H1 (cell line): ENCODE measurements around the gene CCNE1. TPM values are rescaled to one million over a fixed set of nuclear protein-coding genes. Genes with fewer than 3 reads are reported as not detected.

Source experiments
- CTCF ChIA-PET: fragments of 300-600 bp; sonication (Branson Sonifier 250); formaldehyde crosslinking; loops from one replicate; lab custom pipeline; 2021; ENCODE audit not compliant: partially characterized antibody; lab: Charles Lee
- POLR2A ChIA-PET: fragments of 300-600 bp; sonication (Branson Sonifier 250); formaldehyde crosslinking; loops from one replicate; lab custom pipeline; 2021; ENCODE audit warnings: inconsistent platforms; ENCODE audit not compliant: partially characterized antibody; lab: Charles Lee
- DNase-seq, 2 experiments: peaks; one replicate each; pipeline versions ENCODE4 v3.0.0 to v3.0.0-alpha.2; 2010 to 2022; ENCODE audit warnings: low spot score in 2 of 2, low read depth in 1 of 2, mixed read lengths in 1 of 2
- FAIRE-seq: peaks from 2 replicates; lab custom pipeline; 2011; peaks lifted over from hg19 to GRCh38; lab: Jason Lieb, UNC
- H2AFZ ChIP-seq: 2 replicates; pipeline ENCODE4 v1.8.1; 2012; ENCODE audit warnings: low read length, inconsistent platforms
- H2AK5ac ChIP-seq: 2 replicates; pipeline ENCODE4 v1.6.1; 2013; ENCODE audit warnings: low read depth, low read length
- H2BK120ac ChIP-seq: replicated peaks from 2 replicates; pipeline ENCODE3; 2013; ENCODE audit warnings: low read depth, low read length, inconsistent platforms
- H2BK12ac ChIP-seq: 2 replicates; pipeline ENCODE4 v1.6.1; 2013; ENCODE audit warnings: low read depth, low read length
- H2BK15ac ChIP-seq: 2 replicates; pipeline ENCODE4 v1.6.1; 2013; ENCODE audit warnings: low read length
- H2BK20ac ChIP-seq: 2 replicates; pipeline ENCODE4 v1.6.1; 2013; ENCODE audit warnings: low read length
- H2BK5ac ChIP-seq: 2 replicates; pipeline ENCODE4 v1.6.1; 2013; ENCODE audit warnings: low read depth, low read length
- H3K14ac ChIP-seq: 2 replicates; pipeline ENCODE4 v1.6.1; 2013; ENCODE audit warnings: inconsistent platforms; ENCODE audit not compliant: insufficient read length
- H3K18ac ChIP-seq: 2 replicates; pipeline ENCODE4 v1.6.1; 2013; ENCODE audit warnings: low read length; ENCODE audit errors: extremely low read depth
- H3K23ac ChIP-seq: 2 replicates; pipeline ENCODE4 v1.6.1; 2013; ENCODE audit warnings: inconsistent platforms; ENCODE audit not compliant: insufficient read length
- H3K23me2 ChIP-seq: 2 replicates; pipeline ENCODE4 v1.6.1; 2013; ENCODE audit warnings: low read depth, low read length
- H3K27ac ChIP-seq: 2 replicates; pipeline ENCODE4 v1.6.1; 2011; ENCODE audit warnings: low read depth, low read length, inconsistent platforms
- H3K27me3 ChIP-seq, 4 experiments: replicated peaks in 1 of 4; 1 replicate in 1 of 4; 2 replicates in 3 of 4; pipeline versions ENCODE4 v1.6.1 to v1.8.1; 2011 to 2013; ENCODE audit warnings: low read length in 3 of 4, mild to moderate bottlenecking in 3 of 4, inconsistent platforms in 2 of 4, mixed read lengths in 2 of 4, moderate library complexity in 1 of 4; ENCODE audit not compliant: control insufficient read depth in 3 of 4, insufficient read depth in 3 of 4; ENCODE audit errors: extremely low read depth in 1 of 4
- H3K36me3 ChIP-seq, 4 experiments: 2 replicates each; pipeline versions ENCODE4 v1.6.1 to v1.8.1; 2011 to 2013; ENCODE audit warnings: mild to moderate bottlenecking in 4 of 4, low read length in 3 of 4, moderate library complexity in 2 of 4, control low read depth in 1 of 4, inconsistent platforms in 1 of 4; ENCODE audit not compliant: insufficient read depth in 4 of 4, control insufficient read depth in 2 of 4
- H3K4ac ChIP-seq: replicated peaks from 2 replicates; pipeline ENCODE3; 2013; ENCODE audit warnings: low read length, low read depth, mixed read lengths, inconsistent platforms; ENCODE audit not compliant: insufficient read length
- H3K4me1 ChIP-seq, 4 experiments: replicated peaks in 1 of 4; 1 replicate in 1 of 4; 2 replicates in 3 of 4; pipeline versions ENCODE4 v1.6.1 to v1.8.1; 2011 to 2013; ENCODE audit warnings: low read length in 3 of 4, inconsistent platforms in 2 of 4, mixed read lengths in 1 of 4; ENCODE audit not compliant: insufficient read depth in 4 of 4, control insufficient read depth in 3 of 4
- H3K4me2 ChIP-seq, 2 experiments: 2 replicates each; pipeline versions ENCODE4 v1.6.1 to v1.8.1; 2011 to 2013; ENCODE audit warnings: low read depth in 2 of 2, low read length in 2 of 2, control low read depth in 1 of 2, inconsistent platforms in 1 of 2, mild to moderate bottlenecking in 1 of 2; ENCODE audit not compliant: insufficient read depth in 1 of 2
- H3K4me3 ChIP-seq, 4 experiments: fragments of 200-600, 300-600 bp in 1 of 4; sonication (generic), shearing (Covaris generic), sonication (Bioruptor Twin) in 1 of 4; 2 replicates each; pipeline versions ENCODE4 v1.5.1 to v1.8.1; 2011 to 2016; ENCODE audit warnings: low read length in 4 of 4, low read depth in 3 of 4, control low read depth in 2 of 4, inconsistent platforms in 2 of 4, mild to moderate bottlenecking in 2 of 4, mixed read lengths in 1 of 4, moderate library complexity in 1 of 4; ENCODE audit not compliant: insufficient read depth in 2 of 4; ENCODE audit errors: extremely low read depth in 1 of 4
- H3K56ac ChIP-seq: replicated peaks from 2 replicates; pipeline ENCODE3; 2013; ENCODE audit warnings: low read depth, mild to moderate bottlenecking, mixed read lengths, low read length, inconsistent platforms; ENCODE audit not compliant: insufficient read length
- H3K79me1 ChIP-seq: 2 replicates; pipeline ENCODE4 v1.6.1; 2013; ENCODE audit warnings: low read depth, low read length, control low read depth
- H3K79me2 ChIP-seq, 2 experiments: 2 replicates each; pipeline versions ENCODE4 v1.6.1 to v1.8.1; 2012 to 2013; ENCODE audit warnings: low read length in 2 of 2, mild to moderate bottlenecking in 2 of 2, inconsistent platforms in 1 of 2; ENCODE audit not compliant: insufficient read depth in 2 of 2, control insufficient read depth in 1 of 2
- H3K9ac ChIP-seq, 4 experiments: replicated peaks in 1 of 4; 1 replicate in 1 of 4; 2 replicates in 3 of 4; pipeline versions ENCODE4 v1.6.1 to v1.8.1; 2011 to 2013; ENCODE audit warnings: low read depth in 3 of 4, low read length in 3 of 4, control low read depth in 2 of 4, mild to moderate bottlenecking in 2 of 4, moderate library complexity in 2 of 4, inconsistent platforms in 1 of 4; ENCODE audit errors: extremely low read depth in 1 of 4
- H3K9me3 ChIP-seq, 2 experiments: 2 replicates each; pipeline versions ENCODE4 v1.6.1 to v1.8.1; 2012 to 2013; ENCODE audit warnings: mild to moderate bottlenecking in 2 of 2, moderate library complexity in 2 of 2, control low read depth in 1 of 2, inconsistent platforms in 1 of 2, low read depth in 1 of 2, low read length in 1 of 2, mixed read lengths in 1 of 2; ENCODE audit not compliant: insufficient read depth in 2 of 2
- H4K20me1 ChIP-seq, 2 experiments: replicated peaks in 1 of 2; 2 replicates each; pipeline versions ENCODE3 to v1.8.1; 2011 to 2013; ENCODE audit warnings: inconsistent platforms in 2 of 2, low read length in 2 of 2, mild to moderate bottlenecking in 1 of 2; ENCODE audit not compliant: insufficient read depth in 2 of 2, control insufficient read depth in 1 of 2
- H4K5ac ChIP-seq: 2 replicates; pipeline ENCODE4 v1.6.1; 2013; ENCODE audit warnings: low read length, low read depth, mixed read lengths, inconsistent platforms; ENCODE audit not compliant: insufficient read length
- H4K8ac ChIP-seq: 2 replicates; pipeline ENCODE4 v1.8.0; 2013; ENCODE audit warnings: mild to moderate bottlenecking, moderate library complexity, low read length, inconsistent platforms; ENCODE audit not compliant: insufficient read depth; ENCODE audit errors: extremely low read depth
- H4K91ac ChIP-seq: replicated peaks from 2 replicates; pipeline ENCODE3; 2013; ENCODE audit warnings: low read length, mixed read lengths, inconsistent platforms; ENCODE audit not compliant: insufficient read length
- BACH1 ChIP-seq: IDR thresholded peaks from 2 replicates; pipeline ENCODE4 v1.6.1; 2012; ENCODE audit warnings: low read length, improper control_type of control experiment
- CBX5 ChIP-seq: fragments of 300-800, 300-1000 bp; sonication (generic); IDR thresholded peaks from 2 replicates; pipeline ENCODE4 v1.7.1; 2016; ENCODE audit warnings: antibody characterized with exemption, low read length, low read depth
- CBX8 ChIP-seq: fragments of 300-800, 300-1000 bp; sonication (generic); IDR thresholded peaks from 2 replicates; pipeline ENCODE4 v1.7.1; 2016; ENCODE audit warnings: low read depth, low read length, borderline replicate concordance
- KDM1A ChIP-seq: fragments of 200-600, 300-600 bp; sonication (generic); IDR thresholded peaks from 2 replicates; pipeline ENCODE4 v1.7.1; 2016; ENCODE audit warnings: mild to moderate bottlenecking, low read length, borderline replicate concordance
- SIRT6 ChIP-seq: IDR thresholded peaks from one replicate; pipeline ENCODE4 v1.7.1; 2012; ENCODE audit warnings: low read length, inconsistent platforms
- SP1 ChIP-seq: IDR thresholded peaks from 2 replicates; pipeline ENCODE4 v1.6.1; 2011; ENCODE audit warnings: low read depth, low read length
- SP2 ChIP-seq: IDR thresholded peaks from 2 replicates; pipeline ENCODE4 v1.6.1; 2012; ENCODE audit warnings: mild to moderate bottlenecking, low read length, inconsistent platforms
- TAF1 ChIP-seq: IDR thresholded peaks from 2 replicates; pipeline ENCODE4 v1.6.1; 2011; ENCODE audit warnings: mild to moderate bottlenecking, low read depth, low read length
- TEAD4 ChIP-seq: IDR thresholded peaks from 2 replicates; pipeline ENCODE4 v1.6.1; 2012; ENCODE audit warnings: low read depth, low read length, inconsistent platforms, mixed read lengths
- ZNF274 ChIP-seq: IDR thresholded peaks from 2 replicates; pipeline ENCODE4 v1.7.0; 2012; ENCODE audit warnings: low read length, borderline replicate concordance; ENCODE audit errors: extremely low read depth
- WGBS, 2 experiments: shearing (Covaris generic) in 1 of 2; methylation state at CpG; one replicate each; pipeline versions ENCODE4 v1.1.6 to v1.1.7; 2013 to 2015; ENCODE audit warnings: low lambda C conversion rate in 2 of 2, mixed read lengths in 2 of 2, inconsistent platforms in 1 of 2, low coverage in 1 of 2, missing lambda C conversion rate in 1 of 2; ENCODE audit not compliant: insufficient replicate concordance in 2 of 2, insufficient coverage in 1 of 2, insufficient read length in 1 of 2; ENCODE audit errors: extremely low coverage in 1 of 2, missing lambda C conversion rate in 1 of 2; 5-methylcytosine and 5-hydroxymethylcytosine counted together
- polyA plus RNA-seq, 7 experiments: library from polyadenylated mRNA; depleted of rRNA in 3 of 7; stranded (reverse) in 5 of 7; unstranded in 2 of 7; fragments of >200 nt in 5 of 7; fragments of 200-250 nt in 2 of 7; gene quantifications; 1 replicate in 5 of 7; 2 replicates in 1 of 7; 4 replicates in 1 of 7; pipeline versions ENCODE4 v1.2.1 to v1.2.3, GENCODE V29; 2011 to 2013; ENCODE audit warnings: missing spikeins in 2 of 7, mixed read lengths in 2 of 7
- total RNA-seq: library from RNA; stranded (reverse); fragmentation: NEBNext Ultra II Directional; extraction: Animal tissue kit (Norgen Biotek cat#: 25700); gene quantifications from 2 replicates; pipeline ENCODE4 v1.2.1, GENCODE V29; 2021
- TF ChIP-seq, protein P1 (sequence below): IDR thresholded peaks from 2 replicates; pipeline ENCODE4 v1.6.1; 2012; ENCODE audit warnings: inconsistent platforms

CCNE1 gene
- total and polyA plus RNA-seq, 2 of the 8 experiments (the other 6 are each of a cell fraction or from before 2014, with no cell fraction given) = 43.2 to 44.6 TPM

GRCh38 chr19:29809795-29810503 lies 1.8 kb upstream of the CCNE1 start:
- no peak overlapping the region for H4K8ac ChIP-seq
- no peak overlapping the region for H3K14ac ChIP-seq
- ChIA-PET CTCF (interaction anchor here (0.9 to 1.8 kb wide), 5 partner anchors 12 to 67 kb away, joined by 3 to 5 read pairs (median 4); no protein-coding TSS in a partner anchor), POLR2A (no interaction called here)
- H4K20me1 ChIP-seq = no peaks in the 10 kb centered on the region
- H2AK5ac ChIP-seq = no peak overlapping the region
- no peak overlapping the region for H4K5ac ChIP-seq
- no peaks in the 10 kb centered on the region for H3K9me3 ChIP-seq
- H3K79me1 ChIP-seq = no peaks in the 10 kb centered on the region
- DNase-seq (no peak), FAIRE-seq (no peak)
- no peaks in the 10 kb centered on the region; the same call in 1 of the 2 replicates for H3K23me2 ChIP-seq
- H4K91ac ChIP-seq = no peak overlapping the region
- no peak overlapping the region for H2BK20ac ChIP-seq
- WGBS, 2 experiments = 91% methylated on average over 3 of the region's 3 CpGs; no CpG with 5 or more reads in 1 of the 2 experiments
- H3K4ac ChIP-seq = no peak overlapping the region
- H2BK15ac ChIP-seq = no peak overlapping the region
- peaks cover 0 to 6% (median 3%) of the 10 kb centered on the region in 4 experiments; a peak in 4 of 7 replicates for H3K4me1 ChIP-seq
- H2BK120ac ChIP-seq = no peak overlapping the region
- H3K79me2 ChIP-seq = no peaks in the 10 kb centered on the region
- H3K4me3 ChIP-seq = no peak overlapping the region
- peaks cover 0 to 6% (median 2%) of the 10 kb centered on the region in 4 experiments; a peak in 1 of 7 replicates for H3K27me3 ChIP-seq
- H3K4me2 ChIP-seq = peak overlapping the region in 1 of 2 experiments; percentile 72; a peak in 1 of 4 replicates
- no peak overlapping the region for H2BK5ac ChIP-seq
- no peak overlapping the region for H3K23ac ChIP-seq
- H3K27ac ChIP-seq = no peak overlapping the region
- H2BK12ac ChIP-seq = no peak overlapping the region
- H3K9ac ChIP-seq = no peak overlapping the region
- no peak overlapping the region for H3K18ac ChIP-seq
- H2AFZ ChIP-seq = no peak overlapping the region
- peaks cover 0 to 15% (median 0%) of the 10 kb centered on the region in 4 experiments; a peak in 3 of 8 replicates for H3K36me3 ChIP-seq
- H3K56ac ChIP-seq = no peak overlapping the region
- TF ChIP-seq SP1 (no peak), BACH1 (no peak), ZNF274 (no peak), CBX8 (no peak), KDM1A (no peak), SIRT6 (no peak), CBX5 (no peak), TEAD4 (no peak), SP2 (no peak), TAF1 (no peak)
- TF ChIP-seq, protein P1, sequence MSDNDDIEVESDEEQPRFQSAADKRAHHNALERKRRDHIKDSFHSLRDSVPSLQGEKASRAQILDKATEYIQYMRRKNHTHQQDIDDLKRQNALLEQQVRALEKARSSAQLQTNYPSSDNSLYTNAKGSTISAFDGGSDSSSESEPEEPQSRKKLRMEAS = no peak
